ENCODE data around the gene ZDHHC1. TPM values are rescaled to one million over a fixed set of nuclear protein-coding genes. Genes with fewer than 3 reads are reported as not detected.
A peak's percentile ranks its signal among the peaks of the same experiment; 100 is the strongest.

The ZDHHC1 gene
- total and polyA plus RNA-seq, 4 donors, result 0.33 to 1.6 (median 1.1) TPM

DNA sequence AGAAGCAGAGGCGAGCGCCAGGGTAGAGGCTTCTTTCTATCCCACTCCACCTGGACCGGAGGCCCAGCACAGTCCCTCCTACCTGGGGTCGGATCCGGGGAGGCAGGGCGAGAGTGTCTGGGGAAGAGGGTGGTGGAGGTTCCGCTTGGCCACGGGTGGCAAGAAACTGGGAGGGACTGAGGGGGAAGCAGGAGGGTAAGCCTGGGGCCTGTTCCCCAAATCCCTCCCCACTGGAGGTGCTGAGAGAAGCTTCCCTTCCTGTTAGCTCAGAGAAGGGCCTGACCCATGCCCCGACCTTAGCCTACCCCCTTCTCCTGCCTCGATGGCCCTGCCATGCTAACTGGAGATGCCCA, 21.2 kb downstream of the ZDHHC1 start:
- no peak for DNase-seq (ENCODE audit: low spot score)
- 59% methylated on average over 10 of the region's 10 CpGs for WGBS
- peaks cover 0 to 3% (median 1%) of the 10 kb centered on the region in 4 donors for H3K27me3 ChIP-seq (ENCODE audit: control insufficient read depth in 4 of 4, insufficient read depth in 4 of 4, low read length in 3 of 4)
- no peaks in the 10 kb centered on the region for H3K9me3 ChIP-seq (ENCODE audit: control insufficient read depth in 4 of 4, low read length in 3 of 4)
- peaks cover 3 to 23% (median 6%) of the 10 kb centered on the region in 4 donors for H3K4me1 ChIP-seq (ENCODE audit: control insufficient read depth in 4 of 4, insufficient read depth in 4 of 4, low read length in 3 of 4)
- TF ChIP-seq FOXA2 (IDR thresholded peaks at IDR 0.05), result no peak
- TF ChIP-seq, protein P1, sequence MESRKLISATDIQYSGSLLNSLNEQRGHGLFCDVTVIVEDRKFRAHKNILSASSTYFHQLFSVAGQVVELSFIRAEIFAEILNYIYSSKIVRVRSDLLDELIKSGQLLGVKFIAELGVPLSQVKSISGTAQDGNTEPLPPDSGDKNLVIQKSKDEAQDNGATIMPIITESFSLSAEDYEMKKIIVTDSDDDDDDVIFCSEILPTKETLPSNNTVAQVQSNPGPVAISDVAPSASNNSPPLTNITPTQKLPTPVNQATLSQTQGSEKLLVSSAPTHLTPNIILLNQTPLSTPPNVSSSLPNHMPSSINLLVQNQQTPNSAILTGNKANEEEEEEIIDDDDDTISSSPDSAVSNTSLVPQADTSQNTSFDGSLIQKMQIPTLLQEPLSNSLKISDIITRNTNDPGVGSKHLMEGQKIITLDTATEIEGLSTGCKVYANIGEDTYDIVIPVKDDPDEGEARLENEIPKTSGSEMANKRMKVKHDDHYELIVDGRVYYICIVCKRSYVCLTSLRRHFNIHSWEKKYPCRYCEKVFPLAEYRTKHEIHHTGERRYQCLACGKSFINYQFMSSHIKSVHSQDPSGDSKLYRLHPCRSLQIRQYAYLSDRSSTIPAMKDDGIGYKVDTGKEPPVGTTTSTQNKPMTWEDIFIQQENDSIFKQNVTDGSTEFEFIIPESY (IDR thresholded peaks at IDR 0.05), result no peak
- TF ChIP-seq, protein P2, sequence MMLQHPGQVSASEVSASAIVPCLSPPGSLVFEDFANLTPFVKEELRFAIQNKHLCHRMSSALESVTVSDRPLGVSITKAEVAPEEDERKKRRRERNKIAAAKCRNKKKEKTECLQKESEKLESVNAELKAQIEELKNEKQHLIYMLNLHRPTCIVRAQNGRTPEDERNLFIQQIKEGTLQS (IDR thresholded peaks at IDR 0.05), result no peak
- no peak for TF ChIP-seq CTCF (IDR thresholded peaks at IDR 0.05; ENCODE audit: low read depth, low read length, missing input control)
- TF ChIP-seq, protein P3, sequence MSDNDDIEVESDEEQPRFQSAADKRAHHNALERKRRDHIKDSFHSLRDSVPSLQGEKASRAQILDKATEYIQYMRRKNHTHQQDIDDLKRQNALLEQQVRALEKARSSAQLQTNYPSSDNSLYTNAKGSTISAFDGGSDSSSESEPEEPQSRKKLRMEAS (IDR thresholded peaks at IDR 0.05), result no peak
- no peak for TF ChIP-seq FOXA1 (IDR thresholded peaks at IDR 0.05)
- TF ChIP-seq RXRA (IDR thresholded peaks at IDR 0.05), result no peak
- TF ChIP-seq HNF4G (IDR thresholded peaks at IDR 0.05), result no peak
- no peak overlapping the region for H3K27ac ChIP-seq (ENCODE audit: low read depth in 1 of 2, low read length in 2 of 2)
- no peaks in the 10 kb centered on the region for H3K36me3 ChIP-seq (ENCODE audit: control insufficient read depth in 4 of 4, insufficient read depth in 3 of 4, low read depth in 1 of 4, low read length in 3 of 4)
- H3K9ac ChIP-seq (ENCODE audit: low read depth in 1 of 2, low read length in 2 of 2), result no peak overlapping the region
- no peak overlapping the region for H3K4me3 ChIP-seq (ENCODE audit: low read depth in 1 of 3, low read length in 3 of 3)

- TF ChIP-seq SP1 (IDR thresholded peaks at IDR 0.05), result no peak
- no peak for TF ChIP-seq FOXA1 (IDR thresholded peaks at IDR 0.05)
- TF ChIP-seq GABPA (IDR thresholded peaks at IDR 0.05 in 1 of 2, conservative IDR thresholded peaks at IDR 0.05 in 1 of 2), result no peak
- no peak for TF ChIP-seq YY1 (IDR thresholded peaks at IDR 0.05)
- TF ChIP-seq HNF4A (conservative IDR thresholded peaks at IDR 0.05), result no peak
- no peak for TF ChIP-seq NR2F2 (IDR thresholded peaks at IDR 0.05)
- TF ChIP-seq, protein P1 (IDR thresholded peaks at IDR 0.05), result no peak
- TF ChIP-seq, protein P3 (IDR thresholded peaks at IDR 0.05), result no peak
- TF ChIP-seq RXRA (IDR thresholded peaks at IDR 0.05), result no peak
- TF ChIP-seq, protein P2 (IDR thresholded peaks at IDR 0.05), result no peak
- TF ChIP-seq EGR1 (IDR thresholded peaks at IDR 0.05; ENCODE audit: low read depth in 2 of 2), result no peak
- TF ChIP-seq CTCF (IDR thresholded peaks at IDR 0.05; ENCODE audit: low read depth, low read length, missing input control), result no peak
- no peak for TF ChIP-seq RAD21 (IDR thresholded peaks at IDR 0.05)
- DNase-seq (ENCODE audit: low spot score), result no peak
- Histone ChIP-seq H3K9ac (ENCODE audit: low read depth in 1 of 2, low read length in 2 of 2) (no peak overlapping the region), H3K9me3 (ENCODE audit: control insufficient read depth in 4 of 4, low read length in 3 of 4) (no peaks in the 10 kb centered on the region), H3K36me3 (ENCODE audit: control insufficient read depth in 4 of 4, insufficient read depth in 3 of 4, low read depth in 1 of 4, low read length in 3 of 4) (no peaks in the 10 kb centered on the region), H3K4me3 (ENCODE audit: low read depth in 1 of 3, low read length in 3 of 3) (peak overlapping the region in 1 of 3 donors; percentile 17), H3K4me1 (ENCODE audit: control insufficient read depth in 4 of 4, insufficient read depth in 4 of 4, low read length in 3 of 4) (peaks cover 3 to 23% (median 5%) of the 10 kb centered on the region in 4 donors), H3K27ac (ENCODE audit: low read depth in 1 of 2, low read length in 2 of 2) (no peak overlapping the region), H3K27me3 (ENCODE audit: control insufficient read depth in 4 of 4, insufficient read depth in 4 of 4, low read length in 3 of 4) (peaks cover 0 to 3% (median 1%) of the 10 kb centered on the region in 4 donors)
- WGBS, result 24% methylated on average over 88 of the region's 88 CpGs
Observed at GRCh38 chr16:67394155-67395104, 21.8 kb downstream of the ZDHHC1 start.
